Measurements from ENCODE around the gene RAB31. TPM values are rescaled to one million over a fixed set of nuclear protein-coding genes. Genes with fewer than 3 reads are reported as not detected.

The RAB31 gene
- total RNA-seq, 1 experiment from 2014 or later, result 32.9 TPM

DNA sequence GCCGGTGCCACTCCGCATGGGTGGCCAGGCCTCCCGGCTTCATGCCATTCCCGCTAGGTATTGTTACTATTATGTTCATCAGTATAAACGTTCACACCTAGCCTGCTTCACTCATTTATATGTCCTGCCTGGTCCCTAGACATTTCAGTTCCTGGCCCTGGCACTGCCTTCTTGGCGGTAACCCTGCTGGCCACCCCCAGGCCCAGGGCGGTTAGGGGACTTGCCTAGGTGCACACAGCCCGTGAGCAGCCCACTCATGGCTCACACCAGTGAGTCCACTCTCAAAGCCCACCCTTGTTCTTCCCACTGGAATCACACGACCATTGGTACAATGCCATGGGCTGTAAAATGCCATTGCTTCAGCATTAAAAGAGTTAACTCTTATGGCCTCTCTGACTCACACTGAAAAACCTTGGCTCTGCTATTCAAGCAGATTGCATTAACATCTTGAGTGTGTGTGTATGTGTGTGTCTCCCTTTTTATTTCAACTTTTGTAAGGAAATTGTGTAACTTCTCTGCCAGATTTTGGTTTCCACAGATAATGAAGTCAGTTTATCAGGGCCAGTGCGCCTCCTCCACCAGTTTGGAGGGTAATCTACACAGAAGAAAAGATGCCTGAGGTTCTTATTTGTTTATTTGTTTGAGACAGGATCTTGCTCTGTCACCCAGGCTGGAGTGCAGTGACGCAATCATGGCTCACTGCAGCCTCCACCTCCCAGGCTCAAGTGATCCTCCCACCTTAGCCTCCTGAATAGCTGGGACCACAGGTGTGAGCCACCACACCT is 74.2 kb downstream of the RAB31 start:
- no peak for DNase-seq (ENCODE audit: low spot score)
- ChIA-PET POLR2A (no interaction called here), CTCF (no interaction called here)
- Mint-ChIP-seq H3K27ac (no peak overlapping the region), H3K4me1 (no peaks in the 10 kb centered on the region; the same call in 1 of the 2 replicates), H3K36me3 (no peaks in the 10 kb centered on the region), H3K9me3 (peaks cover 2% of the 10 kb centered on the region; the same call in 1 of the 2 replicates), H3K27me3 (ENCODE audit: low read depth) (no peaks in the 10 kb centered on the region), H3K4me3 (no peak overlapping the region)
- ATAC-seq, result no peak
- TF ChIP-seq TP53 (CRISPR knock-in tag; IDR thresholded peaks at IDR 0.05), result no peak
- TF ChIP-seq SMAD3 (CRISPR knock-in tag; IDR thresholded peaks at IDR 0.05; ENCODE audit: borderline replicate concordance), result no peak
- no peak for TF ChIP-seq TEAD4 (CRISPR knock-in tag; IDR thresholded peaks at IDR 0.05)
- TF ChIP-seq, protein P1, sequence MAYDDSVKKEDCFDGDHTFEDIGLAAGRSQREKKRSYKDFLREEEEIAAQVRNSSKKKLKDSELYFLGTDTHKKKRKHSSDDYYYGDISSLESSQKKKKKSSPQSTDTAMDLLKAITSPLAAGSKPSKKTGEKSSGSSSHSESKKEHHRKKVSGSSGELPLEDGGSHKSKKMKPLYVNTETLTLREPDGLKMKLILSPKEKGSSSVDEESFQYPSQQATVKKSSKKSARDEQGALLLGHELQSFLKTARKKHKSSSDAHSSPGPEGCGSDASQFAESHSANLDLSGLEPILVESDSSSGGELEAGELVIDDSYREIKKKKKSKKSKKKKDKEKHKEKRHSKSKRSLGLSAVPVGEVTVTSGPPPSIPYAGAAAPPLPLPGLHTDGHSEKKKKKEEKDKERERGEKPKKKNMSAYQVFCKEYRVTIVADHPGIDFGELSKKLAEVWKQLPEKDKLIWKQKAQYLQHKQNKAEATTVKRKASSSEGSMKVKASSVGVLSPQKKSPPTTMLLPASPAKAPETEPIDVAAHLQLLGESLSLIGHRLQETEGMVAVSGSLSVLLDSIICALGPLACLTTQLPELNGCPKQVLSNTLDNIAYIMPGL (CRISPR knock-in tag; IDR thresholded peaks at IDR 0.05), result no peak

DNA sequence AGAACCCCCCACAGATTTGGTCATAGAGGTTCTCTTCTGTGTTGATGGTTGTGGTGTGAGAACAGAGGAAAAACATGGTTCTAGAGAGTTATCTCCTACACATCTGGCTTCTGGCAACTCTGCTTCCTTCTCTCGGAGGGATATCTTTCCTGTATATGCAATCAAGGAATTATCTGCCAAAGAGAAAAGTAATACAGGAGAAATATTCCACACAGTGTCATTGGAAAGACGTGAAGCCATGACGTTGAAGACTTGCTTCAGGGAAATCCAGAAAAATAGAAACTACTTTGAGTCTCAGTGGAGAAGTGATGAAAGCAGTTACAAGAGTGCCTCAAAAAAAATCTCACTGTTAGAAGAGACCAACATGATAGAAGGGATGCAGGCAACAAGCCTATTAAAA is 78.5 kb downstream of the RAB31 start:
- no peak overlapping the region for H3K27ac Mint-ChIP-seq
- no peak overlapping the region for H3K4me3 Mint-ChIP-seq
- H3K4me1 Mint-ChIP-seq, result no peaks in the 10 kb centered on the region; the same call in 1 of the 2 replicates
- POLR2A ChIA-PET, result no interaction called here
- H3K36me3 Mint-ChIP-seq, result no peaks in the 10 kb centered on the region
- ATAC-seq, result no peak
- no peaks in the 10 kb centered on the region for H3K27me3 Mint-ChIP-seq (ENCODE audit: low read depth)
- TF ChIP-seq NFYB (CRISPR knock-in tag; conservative IDR thresholded peaks at IDR 0.05; ENCODE audit: low read depth), result no peak
- TF ChIP-seq, protein P2, sequence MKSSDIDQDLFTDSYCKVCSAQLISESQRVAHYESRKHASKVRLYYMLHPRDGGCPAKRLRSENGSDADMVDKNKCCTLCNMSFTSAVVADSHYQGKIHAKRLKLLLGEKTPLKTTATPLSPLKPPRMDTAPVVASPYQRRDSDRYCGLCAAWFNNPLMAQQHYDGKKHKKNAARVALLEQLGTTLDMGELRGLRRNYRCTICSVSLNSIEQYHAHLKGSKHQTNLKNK (CRISPR knock-in tag; IDR thresholded peaks at IDR 0.05), result no peak
- no peak for TF ChIP-seq ZNF671 (CRISPR knock-in tag; IDR thresholded peaks at IDR 0.05)
- no peak for TF ChIP-seq TCF7 (CRISPR knock-in tag; IDR thresholded peaks at IDR 0.05; ENCODE audit: low read depth)
- no peak for TF ChIP-seq PRRX2 (CRISPR knock-in tag; IDR thresholded peaks at IDR 0.05)
- no peak for TF ChIP-seq ZNF121 (CRISPR knock-in tag; IDR thresholded peaks at IDR 0.05)
- TF ChIP-seq, protein P3, sequence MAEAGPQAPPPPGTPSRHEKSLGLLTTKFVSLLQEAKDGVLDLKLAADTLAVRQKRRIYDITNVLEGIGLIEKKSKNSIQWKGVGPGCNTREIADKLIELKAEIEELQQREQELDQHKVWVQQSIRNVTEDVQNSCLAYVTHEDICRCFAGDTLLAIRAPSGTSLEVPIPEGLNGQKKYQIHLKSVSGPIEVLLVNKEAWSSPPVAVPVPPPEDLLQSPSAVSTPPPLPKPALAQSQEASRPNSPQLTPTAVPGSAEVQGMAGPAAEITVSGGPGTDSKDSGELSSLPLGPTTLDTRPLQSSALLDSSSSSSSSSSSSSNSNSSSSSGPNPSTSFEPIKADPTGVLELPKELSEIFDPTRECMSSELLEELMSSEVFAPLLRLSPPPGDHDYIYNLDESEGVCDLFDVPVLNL (CRISPR knock-in tag; IDR thresholded peaks at IDR 0.05; ENCODE audit: borderline replicate concordance, low read depth), result no peak
- TF ChIP-seq, protein P4, sequence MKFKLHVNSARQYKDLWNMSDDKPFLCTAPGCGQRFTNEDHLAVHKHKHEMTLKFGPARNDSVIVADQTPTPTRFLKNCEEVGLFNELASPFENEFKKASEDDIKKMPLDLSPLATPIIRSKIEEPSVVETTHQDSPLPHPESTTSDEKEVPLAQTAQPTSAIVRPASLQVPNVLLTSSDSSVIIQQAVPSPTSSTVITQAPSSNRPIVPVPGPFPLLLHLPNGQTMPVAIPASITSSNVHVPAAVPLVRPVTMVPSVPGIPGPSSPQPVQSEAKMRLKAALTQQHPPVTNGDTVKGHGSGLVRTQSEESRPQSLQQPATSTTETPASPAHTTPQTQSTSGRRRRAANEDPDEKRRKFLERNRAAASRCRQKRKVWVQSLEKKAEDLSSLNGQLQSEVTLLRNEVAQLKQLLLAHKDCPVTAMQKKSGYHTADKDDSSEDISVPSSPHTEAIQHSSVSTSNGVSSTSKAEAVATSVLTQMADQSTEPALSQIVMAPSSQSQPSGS (CRISPR knock-in tag; IDR thresholded peaks at IDR 0.05; ENCODE audit: borderline replicate concordance, low read depth), result no peak
- TF ChIP-seq KAT7 (CRISPR knock-in tag; IDR thresholded peaks at IDR 0.05; ENCODE audit: borderline replicate concordance), result no peak
- no peak for TF ChIP-seq ZNF423 (CRISPR knock-in tag; IDR thresholded peaks at IDR 0.05)
- no peak for TF ChIP-seq CREM (CRISPR knock-in tag; IDR thresholded peaks at IDR 0.05)
- no peak for TF ChIP-seq SMAD3 (CRISPR knock-in tag; IDR thresholded peaks at IDR 0.05; ENCODE audit: borderline replicate concordance)
- TF ChIP-seq, protein P5, sequence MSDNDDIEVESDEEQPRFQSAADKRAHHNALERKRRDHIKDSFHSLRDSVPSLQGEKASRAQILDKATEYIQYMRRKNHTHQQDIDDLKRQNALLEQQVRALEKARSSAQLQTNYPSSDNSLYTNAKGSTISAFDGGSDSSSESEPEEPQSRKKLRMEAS (CRISPR knock-in tag; IDR thresholded peaks at IDR 0.05), result no peak
- no peak for TF ChIP-seq GRHL2 (CRISPR knock-in tag; IDR thresholded peaks at IDR 0.05; ENCODE audit: insufficient replicate concordance, severe bottlenecking)
- TF ChIP-seq ETV6 (CRISPR knock-in tag; IDR thresholded peaks at IDR 0.05), result no peak
- TF ChIP-seq, protein P6, sequence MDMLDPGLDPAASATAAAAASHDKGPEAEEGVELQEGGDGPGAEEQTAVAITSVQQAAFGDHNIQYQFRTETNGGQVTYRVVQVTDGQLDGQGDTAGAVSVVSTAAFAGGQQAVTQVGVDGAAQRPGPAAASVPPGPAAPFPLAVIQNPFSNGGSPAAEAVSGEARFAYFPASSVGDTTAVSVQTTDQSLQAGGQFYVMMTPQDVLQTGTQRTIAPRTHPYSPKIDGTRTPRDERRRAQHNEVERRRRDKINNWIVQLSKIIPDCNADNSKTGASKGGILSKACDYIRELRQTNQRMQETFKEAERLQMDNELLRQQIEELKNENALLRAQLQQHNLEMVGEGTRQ (CRISPR knock-in tag; IDR thresholded peaks at IDR 0.05), result no peak
- no peak for TF ChIP-seq NR3C1 (CRISPR knock-in tag; conservative IDR thresholded peaks at IDR 0.05; ENCODE audit: low read depth)
- peaks cover 11% of the 10 kb centered on the region for H3K9me3 Mint-ChIP-seq
- CTCF ChIA-PET, result no interaction called here
- DNase-seq (ENCODE audit: low spot score), result no peak

All from WTC11 (cell line).